HL-60/S4 (cell line): ENCODE results near the gene PNMT.

Experiments
- in situ Hi-C: fragments of 300-500 bp; cut with MboI; formaldehyde crosslinking; loops from 2 replicates; pipeline ENCODE4 v1.14.3; 2022; ENCODE audit warnings: low sequenced_read_pairs

Gene PNMT

GRCh38 chr17:39667945-39668924 lies at the start of gene PNMT:
PNMT (plus strand) TSS chr17:39668453; CDS start chr17:39668476, 23 bp downstream.
- in situ Hi-C loops = no loop called here

- in situ Hi-C loops = no loop called here
Measured at GRCh38 chr17:39618956-39619785, 49.1 kb upstream of the PNMT start.

- in situ Hi-C loops = no loop called here
Measured at GRCh38 chr17:39619786-39620101, 48.5 kb upstream of the PNMT start.

GRCh38 chr17:39621523-39622379 lies 46.5 kb upstream of the PNMT start:
- in situ Hi-C loops = no loop called here

GRCh38 chr17:39622380-39623006 lies 45.8 kb upstream of the PNMT start:
- in situ Hi-C loops = no loop called here

GRCh38 chr17:39623356-39623950 lies 44.8 kb upstream of the PNMT start:
- in situ Hi-C loops = no loop called here

- in situ Hi-C loops = no loop called here
Measured at GRCh38 chr17:39624313-39624712, 43.9 kb upstream of the PNMT start.

- in situ Hi-C loops = no loop called here
Measured at GRCh38 chr17:39625198-39625785, 43.0 kb upstream of the PNMT start.

- in situ Hi-C loops = no loop called here
Measured at GRCh38 chr17:39626171-39627046, 41.8 kb upstream of the PNMT start, which contains the start of gene PPP1R1B. PPP1R1B (plus strand) TSS chr17:39626952; CDS start chr17:39627393, 441 bp downstream.

- in situ Hi-C loops = no loop called here
Measured at GRCh38 chr17:39627047-39627711, 41.1 kb upstream of the PNMT start.

GRCh38 chr17:39627712-39628516 lies 40.3 kb upstream of the PNMT start:
- in situ Hi-C loops = no loop called here

- in situ Hi-C loops = no loop called here
Measured at GRCh38 chr17:39628655-39629493, 39.4 kb upstream of the PNMT start.

GRCh38 chr17:39629494-39629880 lies 38.8 kb upstream of the PNMT start:
- in situ Hi-C loops = no loop called here

GRCh38 chr17:39629898-39630297 lies 38.4 kb upstream of the PNMT start:
- in situ Hi-C loops = loop anchor here (10.0 kb wide), 1 partner anchor 125 kb away; no protein-coding TSS in a partner anchor

GRCh38 chr17:39631403-39631802 lies 36.9 kb upstream of the PNMT start:
- in situ Hi-C loops = loop anchor here (10.0 kb wide), 1 partner anchor 123 kb away; no protein-coding TSS in a partner anchor
